HEK293 (cell line): ENCODE results near the gene NCK1.

Experiments
- CTCF ChIA-PET: fragments of 350-600 bp; formaldehyde crosslinking; extraction: SDS; loops from one replicate; lab custom pipeline; 2021; ENCODE audit warnings: antibody characterized with exemption; lab: Yijun Ruan, JAX
- POLR2A ChIA-PET: fragments of 300-600 bp; formaldehyde crosslinking; extraction: SDS; loops from one replicate; lab custom pipeline; 2020; ENCODE audit warnings: antibody characterized with exemption, inconsistent platforms; lab: Yijun Ruan, JAX
- H3K27ac ChIP-seq: fragments of 200-500 bp; sonication (Bioruptor generic); 2 replicates; pipeline ENCODE4 v1.5.1; 2014; ENCODE audit warnings: low read depth, low read length, control low read depth, inconsistent platforms; ENCODE audit errors: extremely low read depth
- H3K36me3 ChIP-seq, 2 experiments: fragments of 200-500 bp in 1 of 2; sonication (Bioruptor generic) in 1 of 2; 1 replicate in 1 of 2; 2 replicates in 1 of 2; pipeline ENCODE4 v1.5.1; 2014 to 2017; ENCODE audit warnings: inconsistent platforms in 2 of 2, low read length in 2 of 2; ENCODE audit not compliant: control insufficient read depth in 2 of 2, insufficient read depth in 1 of 2
- H3K4me1 ChIP-seq: fragments of 200-500 bp; sonication (Bioruptor generic); 2 replicates; pipeline ENCODE4 v1.5.1; 2014; ENCODE audit warnings: mild to moderate bottlenecking, low read length, inconsistent platforms; ENCODE audit not compliant: control insufficient read depth, insufficient read depth
- H3K4me3 ChIP-seq: 2 replicates; pipeline ENCODE4 v1.5.1; 2011; ENCODE audit warnings: low read depth, mild to moderate bottlenecking, control low read depth, low read length, moderate library complexity
- H3K9me3 ChIP-seq: fragments of 200-500 bp; sonication (Bioruptor generic); 2 replicates; pipeline ENCODE4 v1.5.1; 2014; ENCODE audit warnings: low read depth, low read length, inconsistent platforms; ENCODE audit not compliant: control insufficient read depth, insufficient read depth
- GLIS2 ChIP-seq: fragments of 450-650 bp; formaldehyde crosslinking; IDR thresholded peaks from 2 replicates; pipeline ENCODE4 v1.5.1; 2016; ENCODE audit warnings: missing biosample characterization, missing genetic modification characterization
- KLF8 ChIP-seq: fragments of 450-650 bp; formaldehyde crosslinking; IDR thresholded peaks from 2 replicates; pipeline ENCODE4 v1.5.1; 2016; ENCODE audit warnings: missing biosample characterization, missing genetic modification characterization
- OVOL3 ChIP-seq: fragments of 450-650 bp; formaldehyde crosslinking; IDR thresholded peaks from 2 replicates; pipeline ENCODE4 v1.5.1; 2016; ENCODE audit warnings: missing biosample characterization, missing genetic modification characterization
- SP2 ChIP-seq: fragments of 450-650 bp; formaldehyde crosslinking; IDR thresholded peaks from 2 replicates; pipeline ENCODE4 v1.5.1; 2016; ENCODE audit warnings: missing biosample characterization, missing genetic modification characterization
- SP3 ChIP-seq: fragments of 450-650 bp; formaldehyde crosslinking; IDR thresholded peaks from 2 replicates; pipeline ENCODE4 v1.5.1; 2016; ENCODE audit warnings: missing biosample characterization, missing genetic modification characterization
- SP7 ChIP-seq: fragments of 450-650 bp; formaldehyde crosslinking; IDR thresholded peaks from 2 replicates; pipeline ENCODE4 v1.5.1; 2016; ENCODE audit warnings: missing biosample characterization, missing genetic modification characterization
- YY1 ChIP-seq: fragments of 450-650 bp; formaldehyde crosslinking; IDR thresholded peaks from 2 replicates; pipeline ENCODE4 v1.5.1; 2018; ENCODE audit warnings: missing biosample characterization, missing genetic modification characterization
- ZBTB17 ChIP-seq: fragments of 450-650 bp; formaldehyde crosslinking; IDR thresholded peaks from 2 replicates; pipeline ENCODE4 v1.5.1; 2016; ENCODE audit warnings: missing biosample characterization, missing genetic modification characterization
- ZBTB26 ChIP-seq: fragments of 450-650 bp; formaldehyde crosslinking; optimal IDR thresholded peaks from 2 replicates; pipeline ENCODE3; 2016; ENCODE audit warnings: missing biosample characterization, mild to moderate bottlenecking, missing genetic modification characterization
- ZFP37 ChIP-seq: fragments of 450-650 bp; formaldehyde crosslinking; IDR thresholded peaks from 2 replicates; pipeline ENCODE4 v1.5.1; 2016; ENCODE audit warnings: missing biosample characterization, missing genetic modification characterization
- ZNF112 ChIP-seq: fragments of 450-650 bp; formaldehyde crosslinking; IDR thresholded peaks from 2 replicates; pipeline ENCODE4 v1.5.0; 2017; ENCODE audit warnings: missing biosample characterization, missing genetic modification characterization
- ZNF175 ChIP-seq: fragments of 450-650 bp; formaldehyde crosslinking; IDR thresholded peaks from 2 replicates; pipeline ENCODE4 v1.5.1; 2016; ENCODE audit warnings: missing biosample characterization, missing genetic modification characterization
- ZNF26 ChIP-seq: fragments of 450-650 bp; formaldehyde crosslinking; IDR thresholded peaks from 2 replicates; pipeline ENCODE4 v1.5.1; 2016; ENCODE audit warnings: missing biosample characterization, missing genetic modification characterization
- ZNF501 ChIP-seq: fragments of 450-650 bp; formaldehyde crosslinking; IDR thresholded peaks from 2 replicates; pipeline ENCODE4 v1.5.1; 2016; ENCODE audit warnings: missing biosample characterization, missing genetic modification characterization
- ZNF510 ChIP-seq: fragments of 450-650 bp; formaldehyde crosslinking; IDR thresholded peaks from 2 replicates; pipeline ENCODE4 v1.5.1; 2018; ENCODE audit warnings: mild to moderate bottlenecking, missing genetic modification characterization, missing biosample characterization; ENCODE audit not compliant: insufficient replicate concordance
- ZNF658 ChIP-seq: fragments of 450-650 bp; formaldehyde crosslinking; IDR thresholded peaks from 2 replicates; pipeline ENCODE4; 2016; ENCODE audit warnings: missing biosample characterization, missing genetic modification characterization
- ZNF704 ChIP-seq: fragments of 450-650 bp; formaldehyde crosslinking; IDR thresholded peaks from 2 replicates; pipeline ENCODE4 v1.5.1; 2016; ENCODE audit warnings: missing biosample characterization, missing genetic modification characterization
- ZSCAN16 ChIP-seq: fragments of 450-650 bp; formaldehyde crosslinking; IDR thresholded peaks from 2 replicates; pipeline ENCODE4 v1.5.1; 2016; ENCODE audit warnings: missing biosample characterization, missing genetic modification characterization
- TF ChIP-seq, protein P1 (sequence below): fragments of 450-650 bp; formaldehyde crosslinking; IDR thresholded peaks from 2 replicates; pipeline ENCODE4 v1.5.1; 2017; ENCODE audit warnings: missing biosample characterization, mild to moderate bottlenecking, missing genetic modification characterization, moderate library complexity
- TF ChIP-seq, protein P2 (sequence below): fragments of 450-650 bp; formaldehyde crosslinking; IDR thresholded peaks from 2 replicates; pipeline ENCODE4 v1.5.1; 2016; ENCODE audit warnings: missing biosample characterization, missing genetic modification characterization
- TF ChIP-seq, protein P3 (sequence below): fragments of 450-650 bp; IDR thresholded peaks from 2 replicates; pipeline ENCODE4 v1.5.1; 2018; ENCODE audit warnings: missing biosample characterization, missing genetic modification characterization

NCK1 gene

DNA sequence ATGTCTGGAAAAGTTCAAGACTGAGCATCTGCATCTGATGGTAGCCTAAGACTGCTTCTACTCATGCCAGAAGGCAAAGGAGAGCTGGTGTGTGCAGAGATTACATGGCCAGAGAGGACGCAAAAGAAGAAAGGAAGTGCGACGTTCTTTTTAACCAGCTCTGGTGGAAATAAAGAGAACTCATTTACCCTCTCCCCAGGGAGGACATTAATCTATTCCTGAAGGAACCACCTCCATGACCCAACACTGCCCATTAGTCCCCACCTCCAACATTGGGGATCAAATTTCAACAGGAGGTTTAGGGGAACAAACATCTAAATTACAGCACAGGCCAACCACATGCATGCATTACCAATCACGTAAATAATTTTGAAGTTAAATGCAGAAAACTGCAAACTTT, 1.5 kb upstream of the NCK1 start:
- ChIA-PET CTCF (no interaction called here), POLR2A (interaction anchor here (0.7 to 2.7 kb wide), 3 partner anchors 40 to 108 kb away, joined by 5 to 41 read pairs (median 8); partner anchors contain the start of gene STAG1)
- TF ChIP-seq KLF8 (tag by site-specific recombination) (no peak), ZNF658 (tag by site-specific recombination) (no peak), SP2 (tag by site-specific recombination) (peak; percentile 17; the same call in 1 of the 2 replicates), SP7 (0 out of 2 replicates have a peak, but pooled peaks have one; percentile 36)
- TF ChIP-seq, protein P1, sequence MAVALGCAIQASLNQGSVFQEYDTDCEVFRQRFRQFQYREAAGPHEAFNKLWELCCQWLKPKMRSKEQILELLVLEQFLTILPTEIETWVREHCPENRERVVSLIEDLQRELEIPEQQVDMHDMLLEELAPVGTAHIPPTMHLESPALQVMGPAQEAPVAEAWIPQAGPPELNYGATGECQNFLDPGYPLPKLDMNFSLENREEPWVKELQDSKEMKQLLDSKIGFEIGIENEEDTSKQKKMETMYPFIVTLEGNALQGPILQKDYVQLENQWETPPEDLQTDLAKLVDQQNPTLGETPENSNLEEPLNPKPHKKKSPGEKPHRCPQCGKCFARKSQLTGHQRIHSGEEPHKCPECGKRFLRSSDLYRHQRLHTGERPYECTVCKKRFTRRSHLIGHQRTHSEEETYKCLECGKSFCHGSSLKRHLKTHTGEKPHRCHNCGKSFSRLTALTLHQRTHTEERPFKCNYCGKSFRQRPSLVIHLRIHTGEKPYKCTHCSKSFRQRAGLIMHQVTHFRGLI (tag by site-specific recombination): peak; percentile 49; the same call in 1 of the 2 replicates

DNA sequence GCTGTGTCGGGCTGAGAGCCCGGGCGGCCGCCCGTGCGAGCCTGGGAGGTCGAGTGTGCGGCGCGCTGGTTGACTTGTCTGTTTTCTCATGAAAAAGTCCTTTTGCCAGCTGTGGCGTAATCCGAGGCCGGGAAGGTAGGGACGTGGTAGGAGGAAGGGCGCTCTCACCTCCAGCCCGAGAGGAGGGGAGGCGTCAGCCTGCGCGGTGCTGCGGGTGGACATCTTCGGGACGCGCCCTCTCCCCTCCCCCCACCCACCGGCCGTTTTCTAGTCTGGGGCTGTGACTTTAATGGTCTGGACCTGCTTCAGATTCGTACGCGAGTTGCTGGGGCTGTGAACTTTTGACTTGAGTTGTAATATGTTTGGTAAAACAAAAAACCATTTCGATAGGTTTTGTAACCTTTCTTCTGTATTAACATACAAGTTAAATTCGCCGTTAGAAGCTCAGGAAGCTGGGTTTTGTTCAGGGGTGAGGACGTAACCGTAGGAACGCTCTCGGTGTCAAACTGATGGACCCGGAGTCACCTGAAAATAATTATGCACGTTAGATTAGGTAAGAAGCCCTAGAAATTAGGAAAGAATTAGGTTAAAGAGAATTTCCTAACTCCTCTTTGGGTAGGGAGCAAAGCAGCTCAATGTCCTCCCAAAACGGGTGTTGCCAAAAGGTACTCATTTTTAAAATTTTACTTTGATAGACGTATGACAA, 762 bp downstream of the NCK1 start:
- peak overlapping the region; percentile 76 for H3K27ac ChIP-seq
- ChIA-PET CTCF (interaction anchor here (0.6 kb wide), 1 partner anchor 406 kb away, joined by 5 read pairs; no protein-coding TSS in a partner anchor), POLR2A (interaction anchor here (0.5 to 2.7 kb wide), 7 partner anchors 13 to 791 kb away, joined by 3 to 41 read pairs (median 3); partner anchors contain the start of genes MSL2 and STAG1)
- H3K9me3 ChIP-seq: no peaks in the 10 kb centered on the region
- H3K4me3 ChIP-seq: peak overlapping the region; percentile 91
- no peaks in the 10 kb centered on the region; a peak in 1 of 3 replicates for H3K36me3 ChIP-seq
- no peaks in the 10 kb centered on the region; the same call in 1 of the 2 replicates for H3K4me1 ChIP-seq
- no peak for TF ChIP-seq ZFP37
- TF ChIP-seq ZSCAN16 (tag by site-specific recombination): no peak
- TF ChIP-seq ZNF26: no peak
- peak; percentile 6; the same call in 1 of the 2 replicates for TF ChIP-seq SP2 (tag by site-specific recombination)
- TF ChIP-seq SP3 (tag by site-specific recombination): no peak
- TF ChIP-seq GLIS2: 0 out of 2 replicates have a peak, but pooled peaks have one; percentile 28
- TF ChIP-seq ZNF175 (tag by site-specific recombination): no peak
- no peak for TF ChIP-seq ZNF510 (tag by site-specific recombination)
- TF ChIP-seq ZBTB17 (tag by site-specific recombination): 0 out of 2 replicates have a peak, but pooled peaks have one; percentile 2
- TF ChIP-seq ZNF704 (tag by site-specific recombination): no peak
- TF ChIP-seq, protein P2, sequence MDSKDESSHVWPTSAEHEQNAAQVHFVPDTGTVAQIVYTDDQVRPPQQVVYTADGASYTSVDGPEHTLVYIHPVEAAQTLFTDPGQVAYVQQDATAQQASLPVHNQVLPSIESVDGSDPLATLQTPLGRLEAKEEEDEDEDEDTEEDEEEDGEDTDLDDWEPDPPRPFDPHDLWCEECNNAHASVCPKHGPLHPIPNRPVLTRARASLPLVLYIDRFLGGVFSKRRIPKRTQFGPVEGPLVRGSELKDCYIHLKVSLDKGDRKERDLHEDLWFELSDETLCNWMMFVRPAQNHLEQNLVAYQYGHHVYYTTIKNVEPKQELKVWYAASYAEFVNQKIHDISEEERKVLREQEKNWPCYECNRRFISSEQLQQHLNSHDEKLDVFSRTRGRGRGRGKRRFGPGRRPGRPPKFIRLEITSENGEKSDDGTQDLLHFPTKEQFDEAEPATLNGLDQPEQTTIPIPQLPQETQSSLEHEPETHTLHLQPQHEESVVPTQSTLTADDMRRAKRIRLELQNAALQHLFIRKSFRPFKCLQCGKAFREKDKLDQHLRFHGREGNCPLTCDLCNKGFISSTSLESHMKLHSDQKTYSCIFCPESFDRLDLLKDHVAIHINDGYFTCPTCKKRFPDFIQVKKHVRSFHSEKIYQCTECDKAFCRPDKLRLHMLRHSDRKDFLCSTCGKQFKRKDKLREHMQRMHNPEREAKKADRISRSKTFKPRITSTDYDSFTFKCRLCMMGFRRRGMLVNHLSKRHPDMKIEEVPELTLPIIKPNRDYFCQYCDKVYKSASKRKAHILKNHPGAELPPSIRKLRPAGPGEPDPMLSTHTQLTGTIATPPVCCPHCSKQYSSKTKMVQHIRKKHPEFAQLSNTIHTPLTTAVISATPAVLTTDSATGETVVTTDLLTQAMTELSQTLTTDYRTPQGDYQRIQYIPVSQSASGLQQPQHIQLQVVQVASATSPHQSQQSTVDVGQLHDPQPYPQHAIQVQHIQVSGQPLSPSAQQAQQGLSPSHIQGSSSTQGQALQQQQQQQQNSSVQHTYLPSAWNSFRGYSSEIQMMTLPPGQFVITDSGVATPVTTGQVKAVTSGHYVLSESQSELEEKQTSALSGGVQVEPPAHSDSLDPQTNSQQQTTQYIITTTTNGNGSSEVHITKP (tag by site-specific recombination): peak; percentile 88
- peak; percentile 34 for TF ChIP-seq ZBTB26 (tag by site-specific recombination)
- TF ChIP-seq, protein P3, sequence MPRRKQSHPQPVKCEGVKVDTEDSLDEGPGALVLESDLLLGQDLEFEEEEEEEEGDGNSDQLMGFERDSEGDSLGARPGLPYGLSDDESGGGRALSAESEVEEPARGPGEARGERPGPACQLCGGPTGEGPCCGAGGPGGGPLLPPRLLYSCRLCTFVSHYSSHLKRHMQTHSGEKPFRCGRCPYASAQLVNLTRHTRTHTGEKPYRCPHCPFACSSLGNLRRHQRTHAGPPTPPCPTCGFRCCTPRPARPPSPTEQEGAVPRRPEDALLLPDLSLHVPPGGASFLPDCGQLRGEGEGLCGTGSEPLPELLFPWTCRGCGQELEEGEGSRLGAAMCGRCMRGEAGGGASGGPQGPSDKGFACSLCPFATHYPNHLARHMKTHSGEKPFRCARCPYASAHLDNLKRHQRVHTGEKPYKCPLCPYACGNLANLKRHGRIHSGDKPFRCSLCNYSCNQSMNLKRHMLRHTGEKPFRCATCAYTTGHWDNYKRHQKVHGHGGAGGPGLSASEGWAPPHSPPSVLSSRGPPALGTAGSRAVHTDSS: no peak
- no peak for TF ChIP-seq OVOL3 (tag by site-specific recombination)
- no peak for TF ChIP-seq YY1 (tag by site-specific recombination)
- no peak for TF ChIP-seq ZNF112 (tag by site-specific recombination)
- 0 out of 2 replicates have a peak, but pooled peaks have one; percentile 3 for TF ChIP-seq ZNF501 (tag by site-specific recombination)

More for the DNA sequence above, 1.5 kb upstream of the NCK1 start:
- Histone ChIP-seq H3K4me1 (no peaks in the 10 kb centered on the region; the same call in 1 of the 2 replicates), H3K9me3 (no peaks in the 10 kb centered on the region), H3K36me3 (peaks cover 0 to 13% of the 10 kb centered on the region in 2 experiments; a peak in 2 of 3 replicates), H3K27ac (no peak overlapping the region), H3K4me3 (no peak overlapping the region)
